Measurements from ENCODE around the gene SIK1.

SIK1 gene

DNA sequence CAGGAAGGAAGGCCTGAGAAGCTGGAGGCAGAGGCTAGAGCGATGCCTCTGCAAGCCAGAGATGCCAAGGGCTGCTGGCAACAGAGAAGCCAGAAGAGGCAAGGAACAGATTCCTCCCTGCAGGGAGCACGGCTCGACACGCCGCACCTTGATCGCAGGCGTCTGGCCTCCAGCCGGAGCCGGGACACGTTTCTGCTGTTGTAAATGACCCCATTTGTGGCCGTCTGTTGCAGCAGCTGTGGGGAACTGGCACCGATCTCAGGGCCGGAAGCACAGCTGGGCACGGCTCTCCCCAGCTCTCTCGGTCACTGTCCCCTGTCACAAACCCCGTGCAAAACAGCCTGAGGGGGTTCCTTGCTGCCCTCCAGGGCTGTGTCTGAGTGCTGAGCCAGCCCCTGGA is 59.6 kb downstream of the SIK1 start:
- no peak for DNase-seq (ENCODE audit: low read depth)

DNA sequence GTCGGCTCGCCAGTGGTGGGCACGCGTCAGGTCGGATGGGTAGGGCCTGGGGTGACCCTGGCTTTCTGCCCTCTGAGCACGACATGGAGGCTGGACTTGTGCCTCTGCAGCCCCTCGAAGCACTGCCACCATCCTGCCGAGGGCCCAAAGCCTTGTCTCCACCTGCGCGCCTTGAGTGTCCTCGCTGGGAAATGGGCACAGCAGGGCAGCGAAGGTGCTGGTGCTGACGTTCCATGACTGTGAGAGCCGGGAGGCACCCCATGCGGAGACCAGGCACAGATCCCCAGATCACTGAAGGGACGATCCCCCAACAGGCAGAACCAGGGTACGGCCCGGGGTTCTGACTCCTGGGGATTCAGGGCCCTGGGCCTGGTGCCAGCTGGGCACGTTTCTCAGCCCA is 60.3 kb downstream of the SIK1 start:
- no peak for DNase-seq (ENCODE audit: low read depth)

DNA sequence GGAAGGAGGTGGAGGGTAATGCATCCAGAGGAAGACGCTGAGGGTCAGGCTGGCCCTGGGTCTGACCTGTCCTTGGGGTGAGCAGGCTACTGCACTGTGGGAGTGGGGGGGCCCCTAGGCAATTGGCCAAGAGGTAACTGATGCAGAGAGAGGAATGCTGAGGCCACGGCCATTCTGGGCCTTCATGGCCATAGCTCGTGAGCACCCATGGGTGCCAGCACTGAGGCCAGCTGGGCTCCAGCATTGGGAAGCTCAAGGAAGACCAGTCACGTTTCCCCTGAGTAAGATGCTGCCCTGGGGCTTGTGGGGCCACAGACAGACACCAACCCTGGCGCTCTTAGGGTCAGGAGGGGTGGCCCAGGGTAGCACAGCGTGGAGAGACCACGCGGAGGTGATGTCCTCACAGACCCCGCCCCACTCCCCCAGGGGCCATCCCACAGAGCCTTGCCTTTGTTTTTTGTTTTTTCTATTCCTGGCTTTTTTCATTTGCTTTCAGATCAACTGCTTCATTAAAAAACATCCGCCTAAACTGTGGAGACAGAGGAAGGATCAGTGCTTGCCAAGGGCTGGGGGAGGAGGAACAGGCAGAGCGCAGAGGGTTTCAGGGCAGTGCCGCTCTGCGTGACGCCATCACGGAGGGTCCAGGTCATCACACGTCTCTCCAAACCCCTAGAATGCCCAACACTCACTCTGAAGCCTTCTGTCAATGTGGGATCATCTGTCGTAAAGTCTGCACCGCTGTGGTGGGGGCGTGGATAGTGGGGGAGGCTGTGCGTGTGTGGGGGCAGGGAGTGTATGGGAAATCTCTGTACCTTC is 61.1 kb downstream of the SIK1 start:
- no peak for DNase-seq (ENCODE audit: low read depth)

DNA sequence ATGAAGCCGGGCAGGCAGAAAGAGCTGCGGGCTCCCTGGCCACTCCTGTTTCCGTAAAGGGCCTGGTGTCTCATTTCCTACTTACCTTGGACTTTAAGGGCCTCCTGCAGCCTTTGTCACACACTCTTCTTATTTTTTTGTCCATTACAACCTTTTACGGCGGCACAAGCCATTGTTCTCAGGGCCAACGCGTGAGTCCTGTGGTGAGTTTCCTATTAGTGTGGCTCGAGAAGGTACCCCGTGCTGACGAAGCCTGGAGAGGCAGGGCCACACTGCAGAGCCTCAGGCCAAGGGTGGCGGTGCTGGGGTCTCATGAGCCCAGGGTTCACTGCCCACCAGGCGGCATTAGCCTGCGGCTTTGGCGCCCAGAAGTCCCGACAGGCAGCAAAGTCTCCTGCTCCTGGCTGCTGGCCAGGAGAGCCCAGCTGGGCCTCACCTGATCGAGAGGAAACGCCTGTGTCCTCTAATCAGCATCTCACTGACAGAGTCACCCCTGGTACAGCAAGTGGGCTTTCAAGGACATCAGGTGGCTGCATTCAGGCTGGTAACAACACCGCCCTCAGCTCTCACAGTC is 62.0 kb downstream of the SIK1 start:
- DNase-seq (ENCODE audit: low read depth): no peak

Data from stimulated activated CD8-positive, alpha-beta memory T cell treated with anti-CD3 and anti-CD28 coated beads, Interleukin-12 subunit alpha, Interleukin-12 subunit beta, amount 100 ng/mL, for 1 hour (primary cell).